ENCODE measurements around the gene MYO1C.

- TF ChIP-seq EZH2phosphoT487 (IDR thresholded peaks at IDR 0.05; ENCODE audit: insufficient read depth, low read depth) (no peak), EZH2 (IDR thresholded peaks at IDR 0.05; ENCODE audit: insufficient read depth, poor library complexity, severe bottlenecking) (no peak)
Measured at GRCh38 chr17:1495265-1495989, 2.9 kb upstream of the MYO1C start.
